Endothelial cell of umbilical vein (primary cell): ENCODE results near the gene ARPC2. TPM values are rescaled to one million over a fixed set of nuclear protein-coding genes. Genes with fewer than 3 reads are reported as not detected.

Experiments used
- BruUV-seq: library from RNA; stranded (reverse); fragments of 400-500 nt; replicated peaks from 2 replicates; lab custom pipeline; 2021; lab: Mats Ljungman, UMichigan
- CTCF ChIA-PET: fragments of 300-600, 350-600 bp; sonication (Branson Sonifier 250); formaldehyde crosslinking; loops from one replicate; lab custom pipeline; 2021; ENCODE audit warnings: antibody characterized with exemption, inconsistent platforms; lab: Charles Lee
- POLR2A ChIA-PET: fragments of 300-600, 350-600 bp; sonication (Branson Sonifier 250); formaldehyde crosslinking; loops from one replicate; lab custom pipeline; 2021; ENCODE audit warnings: antibody characterized with exemption, inconsistent platforms; lab: Charles Lee
- DNase-seq: peaks from one replicate; pipeline ENCODE4 v3.0.0-alpha.2; 2011; ENCODE audit warnings: low read depth, low spot score
- FAIRE-seq: peaks from 2 replicates; lab custom pipeline; 2011; peaks lifted over from hg19 to GRCh38; lab: Jason Lieb, UNC
- H2AFZ ChIP-seq: 2 replicates; pipeline ENCODE4 v1.6.0; 2012; ENCODE audit warnings: low read depth, low read length, control low read depth, inconsistent platforms
- H3K27ac ChIP-seq: 2 replicates; pipeline ENCODE4 v1.5.1; 2011; ENCODE audit warnings: low read depth, mild to moderate bottlenecking, control low read depth, low read length, moderate library complexity; ENCODE audit not compliant: insufficient read depth
- H3K27me3 ChIP-seq, 2 experiments: 2 replicates each; pipeline versions ENCODE4 v1.6.0 to v1.6.1; 2011; ENCODE audit warnings: low read length in 2 of 2, mixed read lengths in 1 of 2; ENCODE audit not compliant: control insufficient read depth in 2 of 2, insufficient read depth in 2 of 2
- H3K36me3 ChIP-seq, 2 experiments: 2 replicates in 1 of 2; 3 replicates in 1 of 2; pipeline ENCODE4 v1.5.1; 2011; ENCODE audit warnings: low read length in 2 of 2, mild to moderate bottlenecking in 1 of 2, moderate library complexity in 1 of 2; ENCODE audit not compliant: control insufficient read depth in 2 of 2, insufficient read depth in 2 of 2; ENCODE audit errors: extremely low read depth in 1 of 2
- H3K4me1 ChIP-seq: 3 replicates; pipeline ENCODE4 v1.5.1; 2011; ENCODE audit warnings: mild to moderate bottlenecking, low read length; ENCODE audit not compliant: control insufficient read depth, insufficient read depth; ENCODE audit errors: extremely low read depth
- H3K4me2 ChIP-seq: 2 replicates; pipeline ENCODE4 v1.6.1; 2011; ENCODE audit warnings: low read length, control low read depth, mixed read lengths; ENCODE audit not compliant: insufficient read depth
- H3K4me3 ChIP-seq, 3 experiments: fragments of 200-600 bp in 1 of 3; sonication (generic), shearing (Covaris generic) in 1 of 3; replicated peaks in 1 of 3; 2 replicates each; pipeline ENCODE4 v1.5.1; 2011 to 2016; ENCODE audit warnings: control low read depth in 3 of 3, low read length in 3 of 3, mild to moderate bottlenecking in 2 of 3, inconsistent platforms in 1 of 3, low read depth in 1 of 3, moderate library complexity in 1 of 3; ENCODE audit not compliant: insufficient read depth in 1 of 3
- H3K79me2 ChIP-seq: 2 replicates; pipeline ENCODE4 v1.6.0; 2012; ENCODE audit warnings: low read length, inconsistent platforms; ENCODE audit not compliant: control insufficient read depth, insufficient read depth
- H3K9ac ChIP-seq: replicated peaks from 2 replicates; pipeline ENCODE3; 2011; ENCODE audit warnings: low read length, control low read depth; ENCODE audit not compliant: insufficient read depth; ENCODE audit errors: extremely low read depth
- H3K9me1 ChIP-seq: replicated peaks from 3 replicates; pipeline ENCODE4 v1.6.0; 2011; ENCODE audit warnings: mild to moderate bottlenecking, low read length; ENCODE audit not compliant: control insufficient read depth, insufficient read depth; ENCODE audit errors: extremely low read depth
- H3K9me3 ChIP-seq: replicated peaks from 2 replicates; pipeline ENCODE4 v1.5.1; 2012; ENCODE audit warnings: low read length, inconsistent platforms; ENCODE audit not compliant: control insufficient read depth, insufficient read depth
- H4K20me1 ChIP-seq: replicated peaks from 2 replicates; pipeline ENCODE3; 2011; ENCODE audit warnings: mild to moderate bottlenecking, low read length; ENCODE audit not compliant: control insufficient read depth, insufficient read depth; ENCODE audit errors: extremely low read depth
- CTCF ChIP-seq, 2 donors: IDR thresholded peaks; 1 replicate in 1 of 2; 2 replicates in 1 of 2; pipeline ENCODE4 v1.5.1; 2011; ENCODE audit warnings: low read length in 2 of 2, mild to moderate bottlenecking in 2 of 2, moderate library complexity in 2 of 2, control low read depth in 1 of 2, inconsistent platforms in 1 of 2, low read depth in 1 of 2; ENCODE audit not compliant: insufficient read depth in 1 of 2; ENCODE audit errors: extremely low read depth in 1 of 2
- EZH2 ChIP-seq: IDR thresholded peaks from 2 replicates; pipeline ENCODE4 v1.6.1; 2012; ENCODE audit warnings: borderline replicate concordance, low read depth, mild to moderate bottlenecking, moderate library complexity, low read length, inconsistent platforms; ENCODE audit not compliant: severe bottlenecking
- FOS ChIP-seq: IDR thresholded peaks from 2 replicates; pipeline ENCODE4 v1.6.1; 2011; ENCODE audit warnings: mild to moderate bottlenecking, low read length, moderate library complexity, borderline replicate concordance; ENCODE audit not compliant: insufficient read depth
- GATA2 ChIP-seq: IDR thresholded peaks from 2 replicates; pipeline ENCODE4 v1.7.0; 2011; ENCODE audit warnings: low read depth, mild to moderate bottlenecking, moderate library complexity, mixed read lengths, low read length; ENCODE audit not compliant: insufficient read length, insufficient read depth
- JUN ChIP-seq: IDR thresholded peaks from 2 replicates; pipeline ENCODE4 v1.6.1; 2011; ENCODE audit warnings: borderline replicate concordance, low read depth; ENCODE audit not compliant: insufficient read length, insufficient read depth
- MYC ChIP-seq: IDR thresholded peaks from one replicate; pipeline ENCODE4 v1.6.1; 2011; ENCODE audit warnings: mild to moderate bottlenecking, low read depth, low read length
- POLR2A ChIP-seq: IDR thresholded peaks from 2 replicates; pipeline ENCODE4 v1.6.1; 2012; ENCODE audit warnings: low read depth, mild to moderate bottlenecking, control low read depth, low read length
- POLR2AphosphoS5 ChIP-seq: IDR thresholded peaks from 2 replicates; pipeline ENCODE4 v1.6.1; 2012; ENCODE audit warnings: low read depth, mild to moderate bottlenecking, control low read depth, low read length, moderate library complexity; ENCODE audit not compliant: insufficient read depth
- dilution Hi-C: fragments of 300-500 bp; cut with MboI; formaldehyde crosslinking; loops from one replicate; pipeline ENCODE4 v1.15.0; 2019; ENCODE audit warnings: low sequenced_read_pairs; ENCODE audit not compliant: extremely low pct_ligation_motif_present
- intact Hi-C: fragments of 100-400 bp; cut with micrococcal nuclease; formaldehyde crosslinking; loops from one replicate; pipeline ENCODE4 v1.10.0; 2022
- polyA plus RNA-seq, 4 experiments: library from polyadenylated mRNA; depleted of rRNA in 3 of 4; stranded (reverse) in 3 of 4; unstranded in 1 of 4; fragments of >200 nt; gene quantifications; 2 replicates each; pipeline versions ENCODE4 v1.2.1 to v1.2.3, GENCODE V29; 2011 to 2012; ENCODE audit warnings: missing spikeins in 1 of 4
- total RNA-seq: library from RNA; stranded (reverse); gene quantifications from 2 replicates; pipeline ENCODE4 v1.2.3, GENCODE V29; 2021
- TF ChIP-seq, protein P1 (sequence below): IDR thresholded peaks from 2 replicates; pipeline ENCODE4 v1.6.1; 2011; ENCODE audit not compliant: insufficient read depth, insufficient read length

Gene ARPC2
- total and polyA plus RNA-seq, 2 donors (not counting 3 experiments of a cell fraction or from before 2014, with no cell fraction given) = 417 to 455 TPM

DNA sequence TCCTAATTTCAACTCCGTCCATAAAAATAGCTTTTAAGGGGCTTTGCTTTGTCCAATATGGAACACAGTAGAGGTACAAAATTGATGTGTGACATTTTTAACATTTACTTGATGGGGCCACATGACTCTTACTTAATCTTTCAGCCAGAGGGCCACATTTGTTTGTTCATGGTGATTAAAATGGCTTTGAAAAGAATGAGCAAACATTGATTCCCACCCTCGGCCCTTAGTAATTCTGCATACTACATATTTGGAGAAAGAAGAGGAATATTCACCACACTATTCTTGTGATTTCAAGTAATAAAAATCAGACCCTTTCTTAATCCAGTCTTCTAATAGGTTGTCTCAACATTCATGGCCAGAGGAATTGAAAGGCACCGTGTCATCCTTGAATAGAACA lies 17.5 kb downstream of the ARPC2 start:
- no peaks in the 10 kb centered on the region for H3K9me3 ChIP-seq
- peaks cover 13% of the 10 kb centered on the region for H3K4me1 ChIP-seq
- no peak overlapping the region for H3K27ac ChIP-seq
- no peaks in the 10 kb centered on the region for H3K9me1 ChIP-seq
- H3K27me3 ChIP-seq = no peaks in the 10 kb centered on the region
- no peak for DNase-seq
- no peak overlapping the region for H3K4me2 ChIP-seq
- no peak for FAIRE-seq
- ChIA-PET CTCF (no interaction called here), POLR2A (no interaction called here)
- dilution Hi-C loops = no loop called here
- H3K4me3 ChIP-seq = no peak overlapping the region
- H3K36me3 ChIP-seq = peaks cover 41% of the 10 kb centered on the region in 2 experiments
- H4K20me1 ChIP-seq = no peaks in the 10 kb centered on the region
- H3K9ac ChIP-seq = no peak overlapping the region
- TF ChIP-seq FOS (no peak), JUN (no peak), CTCF (IDR thresholded peaks at IDR 0.05; ENCODE audit: extremely low read depth in 1 of 2, insufficient read depth in 1 of 2, low read depth in 1 of 2, low read length in 2 of 2) (no peak), POLR2A (no peak), MYC (no peak)
- TF ChIP-seq, protein P1, sequence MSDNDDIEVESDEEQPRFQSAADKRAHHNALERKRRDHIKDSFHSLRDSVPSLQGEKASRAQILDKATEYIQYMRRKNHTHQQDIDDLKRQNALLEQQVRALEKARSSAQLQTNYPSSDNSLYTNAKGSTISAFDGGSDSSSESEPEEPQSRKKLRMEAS = no peak
- H3K79me2 ChIP-seq = peaks cover 48% of the 10 kb centered on the region
- no TSS peak for BruUV-seq
- H2AFZ ChIP-seq = no peak overlapping the region
- intact Hi-C loops = no loop called here

DNA sequence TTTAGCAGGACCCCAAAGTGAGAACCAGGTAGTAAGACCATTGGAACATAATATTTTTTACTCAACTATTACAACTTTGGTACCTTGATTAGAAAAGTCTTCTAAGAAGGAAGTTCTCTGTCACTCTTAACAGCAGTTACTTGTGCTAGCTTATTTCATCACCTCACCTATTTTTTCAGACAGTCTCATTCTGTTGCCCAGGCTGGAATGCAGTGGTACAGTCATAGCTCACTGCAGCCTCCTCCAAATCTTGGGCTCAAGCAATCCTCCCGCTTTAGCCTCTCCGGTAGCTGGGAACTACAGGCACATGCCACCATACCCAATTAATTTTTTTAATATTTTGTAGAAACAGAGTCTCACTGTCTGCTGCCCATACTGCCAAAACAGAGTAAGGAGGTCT lies 18.0 kb downstream of the ARPC2 start:
- no peak overlapping the region for H3K27ac ChIP-seq
- H3K4me1 ChIP-seq = peaks cover 8% of the 10 kb centered on the region
- H3K9me3 ChIP-seq = no peaks in the 10 kb centered on the region
- H3K4me2 ChIP-seq = no peak overlapping the region
- no peak for FAIRE-seq
- H3K4me3 ChIP-seq = no peak overlapping the region
- no peaks in the 10 kb centered on the region for H3K9me1 ChIP-seq
- no peak for TF ChIP-seq CTCF (IDR thresholded peaks at IDR 0.05; ENCODE audit: extremely low read depth in 1 of 2, insufficient read depth in 1 of 2, low read depth in 1 of 2, low read length in 2 of 2)
- no peak for TF ChIP-seq POLR2AphosphoS5
- TF ChIP-seq MYC = no peak
- no peak for TF ChIP-seq JUN
- TF ChIP-seq, protein P1 = no peak
- no peak for TF ChIP-seq FOS
- TF ChIP-seq EZH2 = no peak
- no peak for TF ChIP-seq POLR2A
- no peak for TF ChIP-seq GATA2
- H2AFZ ChIP-seq = no peak overlapping the region
- no peak for DNase-seq
- intact Hi-C loops = no loop called here
- H3K9ac ChIP-seq = no peak overlapping the region
- ChIA-PET CTCF (no interaction called here), POLR2A (no interaction called here)
- BruUV-seq = no TSS peak
- no peaks in the 10 kb centered on the region for H4K20me1 ChIP-seq
- no peaks in the 10 kb centered on the region for H3K27me3 ChIP-seq
- peaks cover 39 to 41% of the 10 kb centered on the region in 2 experiments for H3K36me3 ChIP-seq
- dilution Hi-C loops = no loop called here
- H3K79me2 ChIP-seq = peaks cover 44% of the 10 kb centered on the region
